GM23338 (cell line): ENCODE measurements around the gene INO80C. TPM values are rescaled to one million over a fixed set of nuclear protein-coding genes. Genes with fewer than 3 reads are reported as not detected.

Experiments
- ATAC-seq: fragments of 200-7000 bp; cut with Tn5 transposase; 3 replicates; pipeline ENCODE4 v1.9.1; 2020
- DNase-seq: peaks from one replicate; pipeline ENCODE4 v3.0.0-alpha.2; 2015; ENCODE audit warnings: low spot score
- H2AFZ ChIP-seq: fragments of 200-600 bp; sonication (generic); 2 replicates; pipeline ENCODE4 v1.8.0; 2016; ENCODE audit warnings: antibody characterized with exemption, mild to moderate bottlenecking, moderate library complexity
- H3F3A ChIP-seq: fragments of 200-600 bp; sonication (generic); replicated peaks from 2 replicates; pipeline ENCODE4 v1.8.0; 2017; ENCODE audit warnings: antibody characterized with exemption, mixed run types, low read depth
- H3K27ac ChIP-seq: fragments of 200-600 bp; sonication (generic); 2 replicates; pipeline ENCODE4 v1.6.1; 2016; ENCODE audit warnings: low read depth
- H3K27me3 ChIP-seq: fragments of 200-600 bp; sonication (generic); 2 replicates; pipeline ENCODE4 v1.8.0; 2016; ENCODE audit warnings: mild to moderate bottlenecking, mixed run types, moderate library complexity; ENCODE audit not compliant: insufficient read depth
- H3K36me3 ChIP-seq: fragments of 200-600 bp; sonication (generic); 2 replicates; pipeline ENCODE4 v1.8.0; 2016; ENCODE audit warnings: mild to moderate bottlenecking; ENCODE audit not compliant: insufficient read depth
- H3K4me1 ChIP-seq: fragments of 200-600 bp; sonication (generic); 2 replicates; pipeline ENCODE4 v1.8.0; 2016; ENCODE audit warnings: mild to moderate bottlenecking, moderate library complexity; ENCODE audit not compliant: insufficient read depth
- H3K4me2 ChIP-seq: fragments of 200-600 bp; sonication (generic); 2 replicates; pipeline ENCODE4 v1.7.1; 2017; ENCODE audit warnings: mixed run types
- H3K4me3 ChIP-seq: fragments of 200-600 bp; sonication (generic); 2 replicates; pipeline ENCODE4 v1.6.1; 2016; ENCODE audit warnings: mixed run types
- H3K79me2 ChIP-seq: fragments of 200-600 bp; sonication (generic); replicated peaks from 2 replicates; pipeline ENCODE4 v1.8.0; 2017; ENCODE audit warnings: mild to moderate bottlenecking; ENCODE audit not compliant: insufficient read depth
- H3K9me2 ChIP-seq: fragments of 200-600 bp; sonication (generic); 2 replicates; pipeline ENCODE4 v1.8.0; 2017; ENCODE audit not compliant: insufficient read depth
- H4K20me1 ChIP-seq: fragments of 200-600 bp; sonication (generic); replicated peaks from 2 replicates; pipeline ENCODE4 v1.8.0; 2017; ENCODE audit warnings: mild to moderate bottlenecking; ENCODE audit not compliant: insufficient read depth
- H3K27ac Mint-ChIP-seq: 2 replicates; pipeline ENCODE4 v1.8.0; 2020; ENCODE audit warnings: inconsistent platforms, mild to moderate bottlenecking, moderate library complexity, mixed read lengths
- H3K27me3 Mint-ChIP-seq: 3 replicates; pipeline ENCODE4 v1.8.0; 2022; ENCODE audit warnings: low read depth, mild to moderate bottlenecking, moderate library complexity, mixed read lengths, inconsistent platforms; ENCODE audit not compliant: insufficient read depth, poor library complexity
- H3K36me3 Mint-ChIP-seq: 3 replicates; pipeline ENCODE4 v1.8.0; 2021; ENCODE audit warnings: low read depth, mild to moderate bottlenecking, inconsistent platforms, moderate library complexity, mixed read lengths
- H3K4me1 Mint-ChIP-seq: 3 replicates; pipeline ENCODE4 v1.8.0; 2020; ENCODE audit warnings: mild to moderate bottlenecking, inconsistent platforms, mixed read lengths
- H3K4me3 Mint-ChIP-seq: 3 replicates; pipeline ENCODE4 v1.8.0; 2021; ENCODE audit warnings: moderate library complexity, mild to moderate bottlenecking, inconsistent platforms, mixed read lengths
- H3K9me3 Mint-ChIP-seq: 3 replicates; pipeline ENCODE4 v1.8.0; 2020; ENCODE audit warnings: moderate library complexity, mild to moderate bottlenecking, inconsistent platforms, mixed read lengths
- CREB1 ChIP-seq: fragments of 250-450 bp; sonication (Bioruptor Pico); IDR thresholded peaks from 2 replicates; pipeline ENCODE4 v1.5.0; 2020; ENCODE audit warnings: low read depth, mild to moderate bottlenecking, moderate library complexity
- CTCF ChIP-seq, 2 experiments: fragments of 200-600 bp in 1 of 2; sonication (generic) in 1 of 2; conservative IDR thresholded peaks; 2 replicates each; pipeline versions ENCODE4 v1.5.1 to v1.6.1; 2016 to 2017; ENCODE audit warnings: antibody characterized with exemption in 2 of 2, low read depth in 2 of 2, mild to moderate bottlenecking in 2 of 2, moderate library complexity in 1 of 2
- NANOG ChIP-seq: IDR thresholded peaks from 2 replicates; pipeline ENCODE4 v1.6.1; 2016; ENCODE audit warnings: antibody characterized with exemption, borderline replicate concordance
- STAT1 ChIP-seq: IDR thresholded peaks from one replicate; pipeline ENCODE4 v1.6.1; 2016; ENCODE audit warnings: antibody characterized with exemption; ENCODE audit not compliant: unreplicated experiment
- ZNF462 ChIP-seq: fragments of 250-450 bp; sonication (Bioruptor Pico); IDR thresholded peaks from 2 replicates; pipeline ENCODE4 v1.5.0; 2020; ENCODE audit warnings: mild to moderate bottlenecking, moderate library complexity
- polyA plus RNA-seq: library from polyadenylated mRNA; unstranded; fragments of >200 nt; fragmentation: Nextera tagmentation; extraction: Ambion mirVana; gene quantifications from 2 replicates; pipeline ENCODE4 v1.2.1, GENCODE V29; 2016
- total RNA-seq: library from RNA; depleted of rRNA; stranded (reverse); fragments of >200 nt; shearing (Covaris generic); gene quantifications from 2 replicates; pipeline ENCODE4 v1.2.3, GENCODE V29; 2014
- TF ChIP-seq, protein P1 (sequence below): IDR thresholded peaks from 2 replicates; pipeline ENCODE4 v1.6.1; 2016; ENCODE audit warnings: antibody characterized with exemption
- TF ChIP-seq, protein P2 (sequence below): IDR thresholded peaks from one replicate; pipeline ENCODE4 v1.6.1; 2018; ENCODE audit warnings: antibody characterized with exemption; ENCODE audit not compliant: unreplicated experiment

INO80C gene
- total and polyA plus RNA-seq, 2 experiments from 2014 or later: 16.3 to 52.3 TPM

DNA sequence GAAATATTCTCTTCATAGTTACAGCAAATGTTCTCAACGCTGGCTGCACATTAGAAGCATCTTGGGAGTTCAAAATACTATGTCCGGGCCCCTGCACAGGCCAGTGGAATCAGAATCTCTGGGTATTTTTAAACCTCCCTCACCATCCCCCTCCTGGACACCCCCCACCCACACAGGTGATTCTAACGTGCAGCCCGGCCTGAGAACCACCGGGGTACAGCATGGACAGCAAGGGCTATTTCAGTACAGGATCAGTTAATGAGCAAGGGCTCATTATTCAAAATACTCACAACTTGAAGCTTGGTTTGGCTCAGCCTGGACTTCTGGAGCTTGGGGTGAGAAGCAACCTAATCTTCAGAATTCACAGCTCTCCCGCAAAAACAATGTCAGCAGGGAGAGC, 31.4 kb downstream of the INO80C start (continued):
- TF ChIP-seq CTCF (conservative IDR thresholded peaks at IDR 0.05; ENCODE audit: low read depth in 2 of 2) (no peak), ZNF462 (CRISPR knock-in tag) (no peak)

GRCh38 chr18:35465329-35465728, 32.4 kb downstream of the INO80C start:
- H3K9me3 Mint-ChIP-seq: no peaks in the 10 kb centered on the region
- Histone ChIP-seq H3K27me3 (no peaks in the 10 kb centered on the region), H3K4me1 (peaks cover 6% of the 10 kb centered on the region; the same call in 1 of the 2 replicates), H3K36me3 (no peaks in the 10 kb centered on the region), H3K79me2 (no peaks in the 10 kb centered on the region), H4K20me1 (no peaks in the 10 kb centered on the region), H3F3A (no peaks in the 10 kb centered on the region), H3K27ac (no peak overlapping the region), H3K9me2 (no peaks in the 10 kb centered on the region), H3K4me2 (no peak overlapping the region), H3K4me3 (no peak overlapping the region), H2AFZ (no peak overlapping the region)
- peaks cover 15% of the 10 kb centered on the region for H3K36me3 Mint-ChIP-seq
- DNase-seq (no peak), ATAC-seq (no peak)
- peaks cover 3% of the 10 kb centered on the region for H3K27me3 Mint-ChIP-seq
- peaks cover 11% of the 10 kb centered on the region for H3K4me1 Mint-ChIP-seq
- no peak overlapping the region for H3K27ac Mint-ChIP-seq
- no peak overlapping the region for H3K4me3 Mint-ChIP-seq
- TF ChIP-seq NANOG (no peak), CREB1 (CRISPR knock-in tag) (no peak), CTCF (conservative IDR thresholded peaks at IDR 0.05; ENCODE audit: low read depth in 2 of 2) (no peak), STAT1 (no peak)
- TF ChIP-seq, protein P1, sequence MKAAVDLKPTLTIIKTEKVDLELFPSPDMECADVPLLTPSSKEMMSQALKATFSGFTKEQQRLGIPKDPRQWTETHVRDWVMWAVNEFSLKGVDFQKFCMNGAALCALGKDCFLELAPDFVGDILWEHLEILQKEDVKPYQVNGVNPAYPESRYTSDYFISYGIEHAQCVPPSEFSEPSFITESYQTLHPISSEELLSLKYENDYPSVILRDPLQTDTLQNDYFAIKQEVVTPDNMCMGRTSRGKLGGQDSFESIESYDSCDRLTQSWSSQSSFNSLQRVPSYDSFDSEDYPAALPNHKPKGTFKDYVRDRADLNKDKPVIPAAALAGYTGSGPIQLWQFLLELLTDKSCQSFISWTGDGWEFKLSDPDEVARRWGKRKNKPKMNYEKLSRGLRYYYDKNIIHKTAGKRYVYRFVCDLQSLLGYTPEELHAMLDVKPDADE: no peak
- TF ChIP-seq, protein P2, sequence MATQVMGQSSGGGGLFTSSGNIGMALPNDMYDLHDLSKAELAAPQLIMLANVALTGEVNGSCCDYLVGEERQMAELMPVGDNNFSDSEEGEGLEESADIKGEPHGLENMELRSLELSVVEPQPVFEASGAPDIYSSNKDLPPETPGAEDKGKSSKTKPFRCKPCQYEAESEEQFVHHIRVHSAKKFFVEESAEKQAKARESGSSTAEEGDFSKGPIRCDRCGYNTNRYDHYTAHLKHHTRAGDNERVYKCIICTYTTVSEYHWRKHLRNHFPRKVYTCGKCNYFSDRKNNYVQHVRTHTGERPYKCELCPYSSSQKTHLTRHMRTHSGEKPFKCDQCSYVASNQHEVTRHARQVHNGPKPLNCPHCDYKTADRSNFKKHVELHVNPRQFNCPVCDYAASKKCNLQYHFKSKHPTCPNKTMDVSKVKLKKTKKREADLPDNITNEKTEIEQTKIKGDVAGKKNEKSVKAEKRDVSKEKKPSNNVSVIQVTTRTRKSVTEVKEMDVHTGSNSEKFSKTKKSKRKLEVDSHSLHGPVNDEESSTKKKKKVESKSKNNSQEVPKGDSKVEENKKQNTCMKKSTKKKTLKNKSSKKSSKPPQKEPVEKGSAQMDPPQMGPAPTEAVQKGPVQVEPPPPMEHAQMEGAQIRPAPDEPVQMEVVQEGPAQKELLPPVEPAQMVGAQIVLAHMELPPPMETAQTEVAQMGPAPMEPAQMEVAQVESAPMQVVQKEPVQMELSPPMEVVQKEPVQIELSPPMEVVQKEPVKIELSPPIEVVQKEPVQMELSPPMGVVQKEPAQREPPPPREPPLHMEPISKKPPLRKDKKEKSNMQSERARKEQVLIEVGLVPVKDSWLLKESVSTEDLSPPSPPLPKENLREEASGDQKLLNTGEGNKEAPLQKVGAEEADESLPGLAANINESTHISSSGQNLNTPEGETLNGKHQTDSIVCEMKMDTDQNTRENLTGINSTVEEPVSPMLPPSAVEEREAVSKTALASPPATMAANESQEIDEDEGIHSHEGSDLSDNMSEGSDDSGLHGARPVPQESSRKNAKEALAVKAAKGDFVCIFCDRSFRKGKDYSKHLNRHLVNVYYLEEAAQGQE: no peak
